Prostate gland (tissue), 2 donors: ENCODE results near the gene KDM4B.

Source experiments
- POLR2AphosphoS5 ChIP-seq: sonication (generic); formaldehyde crosslinking; IDR thresholded peaks from one replicate; pipeline ENCODE4 v1.6.1; 2017; ENCODE audit warnings: antibody characterized with exemption
- TF ChIP-seq, protein P1 (sequence below), 4 experiments: fragments of 200-600 bp in 2 of 4; fragments of 450-650 bp in 2 of 4; sonication (generic) in 2 of 4; IDR thresholded peaks; 1 replicate in 3 of 4; 2 replicates in 1 of 4; pipeline ENCODE4 v1.5.1; 2016 to 2019; ENCODE audit warnings: antibody characterized with exemption in 4 of 4, mild to moderate bottlenecking in 2 of 4, moderate library complexity in 2 of 4

DNA sequence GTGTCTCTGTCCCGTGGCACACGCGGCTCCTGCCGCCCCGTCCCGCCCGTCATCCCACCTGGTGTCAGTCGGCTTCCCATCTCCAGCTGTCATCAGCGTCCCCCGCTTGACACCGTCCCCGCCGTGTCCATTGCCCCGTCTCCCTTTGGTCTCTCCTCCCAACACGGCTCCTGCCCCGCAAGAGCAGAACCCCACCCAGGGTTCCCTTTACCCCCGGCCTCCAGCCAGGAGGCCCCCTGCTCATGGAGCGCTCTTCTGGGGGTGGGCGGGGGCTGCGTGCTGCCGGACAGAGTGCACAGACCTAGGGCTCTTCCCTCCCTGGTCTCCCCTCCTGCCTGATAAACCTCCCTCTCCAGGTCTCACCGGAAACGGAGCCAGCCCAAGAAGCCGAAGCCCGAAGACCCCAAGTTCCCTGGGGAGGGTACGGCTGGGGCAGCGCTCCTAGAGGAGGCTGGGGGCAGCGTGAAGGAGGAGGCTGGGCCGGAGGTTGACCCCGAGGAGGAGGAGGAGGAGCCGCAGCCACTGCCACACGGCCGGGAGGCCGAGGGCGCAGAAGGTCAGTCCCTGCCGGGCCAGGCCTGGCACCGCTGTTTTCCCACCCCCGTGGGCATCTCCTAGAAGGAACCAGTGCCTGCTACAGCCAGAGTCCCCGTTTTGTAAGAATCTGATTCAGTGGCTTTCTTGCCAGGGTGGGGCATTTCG, 150.5 kb downstream of the KDM4B start:
- TF ChIP-seq, protein P1, sequence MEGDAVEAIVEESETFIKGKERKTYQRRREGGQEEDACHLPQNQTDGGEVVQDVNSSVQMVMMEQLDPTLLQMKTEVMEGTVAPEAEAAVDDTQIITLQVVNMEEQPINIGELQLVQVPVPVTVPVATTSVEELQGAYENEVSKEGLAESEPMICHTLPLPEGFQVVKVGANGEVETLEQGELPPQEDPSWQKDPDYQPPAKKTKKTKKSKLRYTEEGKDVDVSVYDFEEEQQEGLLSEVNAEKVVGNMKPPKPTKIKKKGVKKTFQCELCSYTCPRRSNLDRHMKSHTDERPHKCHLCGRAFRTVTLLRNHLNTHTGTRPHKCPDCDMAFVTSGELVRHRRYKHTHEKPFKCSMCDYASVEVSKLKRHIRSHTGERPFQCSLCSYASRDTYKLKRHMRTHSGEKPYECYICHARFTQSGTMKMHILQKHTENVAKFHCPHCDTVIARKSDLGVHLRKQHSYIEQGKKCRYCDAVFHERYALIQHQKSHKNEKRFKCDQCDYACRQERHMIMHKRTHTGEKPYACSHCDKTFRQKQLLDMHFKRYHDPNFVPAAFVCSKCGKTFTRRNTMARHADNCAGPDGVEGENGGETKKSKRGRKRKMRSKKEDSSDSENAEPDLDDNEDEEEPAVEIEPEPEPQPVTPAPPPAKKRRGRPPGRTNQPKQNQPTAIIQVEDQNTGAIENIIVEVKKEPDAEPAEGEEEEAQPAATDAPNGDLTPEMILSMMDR (IDR thresholded peaks at IDR 0.05), result no peak
- no peak for TF ChIP-seq POLR2AphosphoS5
